NCI-H2196 treated with DMSO at 0.1 percent for 48 hours (cell line): ENCODE data around the gene TMEM132D.

Experiments used
- DNase-seq: peaks from one replicate; lab custom pipeline; 2025; ENCODE audit not compliant: unreplicated experiment; lab: John Stamatoyannopoulos, UW

The TMEM132D gene

DNA sequence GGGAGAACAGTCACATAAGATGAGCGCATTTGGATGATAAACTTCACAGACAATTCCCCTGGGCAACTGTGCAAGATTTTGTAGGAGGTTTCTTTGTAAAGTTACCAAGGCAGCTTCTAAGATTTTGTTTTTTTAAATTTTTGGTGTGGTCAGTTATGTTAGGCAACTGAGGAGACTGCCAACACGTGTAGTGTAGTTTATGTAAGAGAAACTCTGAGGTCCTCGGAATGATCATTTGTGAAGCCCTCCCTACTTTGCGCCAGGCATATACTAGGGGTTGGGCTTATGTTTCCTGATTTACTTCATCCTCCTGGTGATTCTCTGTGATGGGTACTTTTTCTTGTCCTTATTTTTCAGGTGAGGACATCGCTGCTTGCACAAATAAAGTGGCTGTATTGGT lies 433.6 kb downstream of the TMEM132D start:
- DNase-seq, result no peak

DNA sequence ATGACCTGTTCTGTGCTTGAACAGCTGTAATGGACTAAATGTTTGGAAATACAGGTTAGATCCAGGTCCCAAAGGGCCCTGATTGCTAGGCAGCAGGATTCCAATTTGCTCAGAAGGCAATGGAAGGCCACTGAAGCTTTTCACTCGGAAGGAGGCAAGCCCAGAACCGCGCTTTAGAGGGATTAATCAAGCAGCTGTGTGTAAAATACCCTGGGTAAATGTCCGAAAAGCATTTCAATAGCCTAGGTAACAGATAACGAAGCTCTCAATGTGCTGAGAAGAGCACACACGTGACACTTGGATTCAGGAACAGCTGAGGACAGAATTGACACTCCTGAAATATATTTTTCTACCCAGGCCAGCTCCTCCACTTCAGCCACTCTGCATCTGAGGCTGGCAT lies 436.1 kb downstream of the TMEM132D start:
- no peak for DNase-seq

DNA sequence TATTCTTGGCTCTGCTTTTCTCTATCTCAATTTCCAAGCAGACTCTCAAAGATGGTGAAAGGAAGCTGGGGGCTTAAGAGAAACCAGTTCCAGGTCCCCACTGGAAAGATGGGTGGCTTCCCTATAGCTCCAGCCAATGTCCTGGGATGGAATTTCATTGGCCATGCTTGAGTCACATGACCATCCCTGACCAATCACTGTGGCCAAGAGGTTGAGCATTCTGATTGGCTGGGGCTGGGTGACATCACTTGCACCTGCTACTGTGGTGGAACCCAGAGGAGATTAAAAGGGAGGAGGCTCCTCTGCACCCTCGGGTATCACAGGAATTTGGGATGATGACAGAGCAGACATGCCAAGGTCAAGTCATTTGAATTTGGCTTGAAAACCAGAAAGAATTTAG lies 436.5 kb downstream of the TMEM132D start:
- DNase-seq, result no peak

DNA sequence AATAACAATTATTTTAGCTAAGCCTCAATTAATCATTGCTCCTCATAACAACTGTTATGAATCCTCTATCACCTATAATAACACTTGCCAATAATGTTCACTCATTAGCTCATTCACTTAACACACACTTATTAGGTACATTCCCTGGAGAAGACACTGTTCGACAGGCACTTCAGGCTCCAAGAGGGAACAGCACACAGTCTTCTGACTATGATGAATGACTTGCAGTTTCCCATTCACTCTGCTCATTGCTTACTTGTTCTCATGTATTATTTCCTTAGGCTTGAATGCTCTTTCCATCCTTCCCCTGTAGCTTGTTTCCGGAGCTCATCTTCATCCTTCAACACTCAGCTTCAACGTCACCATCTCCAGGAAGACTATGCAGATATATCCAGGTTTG lies 437.3 kb downstream of the TMEM132D start:
- no peak for DNase-seq

DNA sequence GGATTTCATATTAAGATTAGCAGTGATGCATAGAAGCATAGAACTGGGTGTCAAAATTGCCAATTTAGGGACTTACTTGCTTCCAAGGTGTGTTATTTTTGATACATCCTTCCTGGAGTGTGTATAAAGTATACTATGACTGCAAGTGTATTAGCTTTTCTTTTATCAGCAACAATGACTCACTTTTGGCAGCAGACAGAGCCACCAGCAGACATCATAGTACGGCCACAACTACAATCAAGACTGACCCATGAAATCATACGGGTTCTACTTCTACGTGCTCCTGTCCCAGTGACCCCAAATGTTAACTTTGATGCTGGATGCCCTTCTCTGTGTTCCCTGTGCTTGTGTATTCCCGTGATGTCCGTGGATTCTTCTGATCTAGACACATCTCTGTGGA lies 443.9 kb downstream of the TMEM132D start:
- DNase-seq, result no peak

DNA sequence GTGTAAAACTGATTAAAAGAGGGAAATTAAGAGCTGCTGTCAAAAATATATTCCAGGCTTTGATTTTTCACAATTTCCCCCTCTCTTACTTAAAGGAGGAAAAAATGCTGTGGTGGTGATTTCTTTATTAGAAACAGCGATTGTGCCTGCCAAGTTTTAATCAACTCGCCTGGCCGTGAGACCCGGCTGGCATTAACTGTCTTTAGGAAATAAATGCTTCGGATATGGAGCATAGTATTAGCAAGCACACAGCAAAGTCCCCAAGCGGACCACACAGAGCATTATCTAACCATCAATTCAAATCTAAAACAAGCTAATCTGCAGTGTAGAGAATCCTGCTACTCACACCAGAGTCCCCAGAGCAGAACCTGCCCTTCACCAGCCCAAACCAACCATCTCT lies 457.1 kb downstream of the TMEM132D start:
- DNase-seq, result no peak

DNA sequence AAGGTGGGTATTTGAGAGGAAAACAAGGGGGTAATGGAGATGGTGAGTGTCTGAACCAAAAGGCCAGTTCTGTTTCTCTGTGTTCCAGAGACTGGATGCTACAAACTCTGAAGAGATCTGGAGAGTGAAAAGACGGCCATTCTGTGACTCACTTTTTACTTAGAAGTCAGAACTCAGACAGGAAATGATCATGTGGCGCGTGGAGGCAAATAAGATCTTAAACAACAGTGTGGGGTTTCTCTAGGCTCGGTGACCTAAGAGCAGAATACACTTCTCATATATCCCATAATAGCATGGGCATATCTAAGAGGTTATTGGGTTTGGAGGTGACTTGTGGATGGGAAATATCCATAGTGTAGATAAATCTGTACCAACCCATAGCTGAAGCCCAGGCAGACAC lies 463.5 kb downstream of the TMEM132D start:
- no peak for DNase-seq

DNA sequence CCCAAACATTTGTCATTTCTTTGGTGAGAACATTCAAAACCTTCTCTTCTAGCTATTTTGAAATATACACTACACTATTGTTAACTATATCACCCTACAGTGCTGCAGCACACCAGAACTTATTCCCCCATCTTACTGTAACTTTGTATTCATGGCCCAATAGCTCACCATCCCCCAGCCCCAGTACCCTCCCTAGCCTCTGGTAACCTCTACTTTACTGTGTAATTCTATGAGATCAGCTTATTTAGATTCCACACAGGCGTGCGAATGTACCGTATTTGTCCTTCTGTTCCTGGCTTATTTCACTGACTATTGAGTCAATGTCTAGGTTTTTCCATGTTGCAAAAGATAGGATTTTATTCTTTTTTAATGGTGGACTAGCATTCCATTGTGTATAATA lies 469.0 kb downstream of the TMEM132D start:
- DNase-seq, result no peak

DNA sequence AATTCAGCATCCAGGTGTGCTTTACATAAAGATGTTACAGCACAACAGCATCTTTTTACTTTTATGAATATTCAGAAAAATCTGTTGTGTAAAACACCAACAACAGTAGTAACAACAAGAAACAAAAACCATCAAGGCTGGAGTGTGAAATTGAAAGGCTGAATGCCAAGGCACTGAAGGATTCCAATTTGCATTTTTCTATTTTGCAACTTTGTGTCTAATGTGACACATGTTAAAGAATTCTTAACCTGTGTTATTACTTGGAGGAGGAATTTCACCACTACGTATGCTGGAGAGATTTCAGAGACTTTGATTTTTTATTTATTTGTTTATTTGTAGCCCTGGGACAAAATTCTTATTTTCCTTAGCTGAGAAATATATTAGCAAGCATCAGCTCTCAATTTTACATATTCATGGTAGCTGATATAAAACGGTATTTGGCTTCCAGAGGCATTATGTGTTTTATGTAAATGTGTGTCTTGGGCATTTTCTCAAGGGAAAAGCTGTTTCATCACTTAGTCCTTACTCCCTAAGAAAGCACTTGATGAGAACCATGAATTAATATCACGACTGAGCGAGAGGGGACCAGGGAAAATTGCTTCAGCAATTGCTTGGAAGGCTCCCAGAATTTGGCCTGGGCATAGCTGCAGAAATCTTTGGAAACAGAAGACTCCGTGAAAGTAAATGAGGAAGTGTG lies 475.4 kb downstream of the TMEM132D start:
- no peak for DNase-seq

DNA sequence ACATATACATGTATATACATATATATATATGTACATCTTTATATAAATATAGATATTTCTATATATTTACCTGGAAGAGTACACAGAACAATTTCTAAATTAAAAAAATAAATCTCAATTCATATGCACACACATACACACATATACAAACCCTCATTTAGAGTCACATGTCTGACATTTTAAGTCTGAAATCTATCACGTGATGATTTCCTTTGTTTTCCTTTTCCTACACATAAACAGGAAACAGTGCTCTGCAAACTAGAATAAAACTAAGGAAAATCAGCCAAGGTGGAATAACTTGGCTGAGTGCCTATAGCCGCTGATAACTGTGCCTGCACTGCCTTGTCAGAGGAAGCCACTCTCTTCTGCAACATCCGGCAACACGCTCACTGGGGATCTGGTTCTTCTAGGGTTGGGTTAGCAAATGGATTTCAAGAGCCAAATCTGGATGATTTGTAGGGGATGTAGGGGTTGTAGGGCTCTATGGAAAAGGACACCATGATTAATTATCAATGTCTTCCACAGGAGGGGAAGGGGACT lies 480.7 kb downstream of the TMEM132D start:
- DNase-seq, result no peak

DNA sequence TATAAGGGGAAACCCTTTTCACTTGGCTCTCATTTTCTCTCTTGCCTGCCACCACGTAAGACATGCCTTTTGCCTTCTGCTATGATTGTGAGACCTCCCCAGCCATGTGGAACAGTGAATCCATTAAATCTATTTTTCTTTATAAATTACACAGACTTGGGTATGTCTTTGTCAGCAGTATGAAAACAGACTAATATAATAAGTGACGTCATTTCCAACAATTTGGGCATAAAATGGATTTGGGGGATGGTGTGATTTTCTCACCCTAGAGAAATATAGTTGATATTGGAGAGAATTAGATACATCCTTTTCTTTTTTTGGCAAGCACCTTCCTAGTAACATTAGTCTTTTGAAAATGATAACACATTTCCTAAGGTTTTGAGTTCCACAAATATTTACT lies 490.5 kb downstream of the TMEM132D start:
- DNase-seq, result no peak

DNA sequence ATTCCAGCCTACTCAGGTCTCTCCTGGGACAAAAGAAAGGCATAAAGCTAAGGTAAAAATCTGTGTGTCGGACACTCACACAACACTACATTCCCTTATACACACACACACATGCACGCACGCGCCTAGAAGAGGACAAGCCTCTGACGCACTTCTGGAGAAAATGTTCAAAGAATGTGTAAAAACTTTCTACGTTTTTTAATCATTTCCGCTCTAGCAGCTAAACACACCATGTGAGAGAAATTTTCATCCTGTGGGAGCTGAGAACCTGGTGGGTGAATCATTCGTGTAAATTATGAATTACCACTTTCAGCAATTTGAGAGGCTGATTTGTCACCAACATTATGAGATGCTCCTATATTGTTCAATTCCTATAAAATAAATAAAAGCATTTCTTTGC lies 494.5 kb downstream of the TMEM132D start:
- no peak for DNase-seq

DNA sequence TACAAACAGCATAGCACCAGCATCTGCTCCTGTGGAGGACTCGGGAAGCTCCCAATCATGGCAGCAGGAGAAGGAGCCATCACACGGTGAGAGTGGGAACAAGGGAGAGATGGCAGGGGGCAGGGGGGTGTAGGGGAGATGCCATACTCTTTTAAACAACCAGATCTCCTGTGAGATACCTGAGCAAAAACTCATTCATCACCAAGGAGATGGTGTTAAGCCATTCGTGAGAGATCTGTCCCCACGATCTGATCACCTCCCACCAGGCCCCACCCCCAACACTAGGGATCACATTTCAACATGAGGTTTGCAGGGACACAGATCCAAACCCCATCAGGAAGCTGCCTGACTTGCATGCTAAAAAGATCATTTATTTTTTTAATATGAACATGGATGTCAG lies 499.3 kb downstream of the TMEM132D start:
- DNase-seq, result no peak

DNA sequence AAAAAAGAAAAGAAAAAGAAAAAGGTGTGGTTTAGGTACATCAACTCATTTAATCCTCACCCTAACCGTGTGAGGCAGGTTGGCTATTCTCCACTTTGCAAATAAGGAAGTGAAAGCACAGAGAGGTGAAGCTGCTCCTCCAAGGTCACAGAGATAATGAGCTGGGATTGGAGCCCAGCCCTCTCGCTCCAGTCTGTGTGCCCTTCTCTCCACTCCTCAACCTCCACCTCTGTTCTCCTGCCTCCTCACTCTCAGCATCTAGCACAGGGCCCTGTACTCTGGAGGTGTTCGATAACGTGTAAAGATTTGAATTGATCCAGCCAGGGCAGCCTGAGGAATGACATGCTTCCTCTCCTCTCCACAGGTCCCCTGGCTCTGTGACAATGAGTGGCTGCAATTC lies 502.3 kb downstream of the TMEM132D start:
- no peak for DNase-seq

DNA sequence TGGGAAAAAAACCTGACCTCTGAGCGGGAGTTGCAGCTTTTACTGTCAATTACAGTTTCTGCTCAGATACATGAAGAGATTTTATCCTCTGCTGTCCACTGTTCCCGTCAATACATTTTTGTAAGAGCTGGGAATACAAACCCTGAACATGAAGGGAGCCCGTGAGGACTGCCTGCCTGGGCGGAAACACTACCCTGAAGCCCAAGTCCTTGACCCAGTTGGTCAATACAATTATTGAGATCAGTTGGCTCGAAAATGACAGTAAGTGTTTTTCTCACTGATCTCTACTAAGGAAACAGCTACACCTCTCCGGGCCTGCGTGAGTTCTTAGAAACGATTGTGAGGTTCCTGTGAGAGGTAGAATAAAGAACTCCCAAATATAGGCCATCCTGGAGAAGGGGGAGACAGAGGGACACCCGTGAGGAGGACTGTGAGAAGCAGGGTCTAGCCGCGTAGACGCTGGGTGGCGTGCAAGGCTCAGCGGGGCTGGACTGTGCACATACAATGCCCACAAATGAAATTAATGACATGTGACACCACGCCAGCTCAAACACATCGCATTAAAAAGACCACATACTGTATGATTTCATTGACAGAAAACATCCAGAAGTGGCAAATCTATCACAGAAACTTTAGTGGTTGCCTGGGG lies 509.5 kb downstream of the TMEM132D start:
- no peak for DNase-seq

DNA sequence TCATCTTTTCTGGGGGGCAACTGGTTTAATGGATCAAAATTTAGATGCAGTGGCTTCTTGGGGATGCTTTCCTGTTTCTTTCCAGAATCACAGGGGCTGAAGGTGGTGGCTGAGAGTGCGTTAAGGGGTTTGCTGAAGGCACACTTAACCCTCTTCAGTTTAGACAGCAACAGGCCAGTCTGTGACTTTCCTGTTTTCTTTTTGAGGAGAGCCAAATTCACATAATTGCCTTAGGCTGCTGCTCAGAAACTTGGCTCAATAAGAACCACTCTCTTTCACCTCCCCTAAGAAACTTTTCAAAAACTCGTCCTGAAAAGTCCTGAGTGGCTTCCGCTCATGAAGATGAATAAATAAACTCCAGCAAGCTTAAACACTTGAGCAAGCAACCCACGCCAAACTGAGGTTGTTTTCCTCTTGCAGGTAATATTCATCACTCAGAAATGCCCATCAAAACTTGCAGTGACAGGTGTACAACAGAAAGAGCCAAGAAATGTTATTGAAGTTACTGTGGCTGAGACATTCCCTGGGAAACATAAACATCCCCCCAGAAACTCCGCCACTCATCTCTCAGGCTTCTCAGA lies 510.4 kb downstream of the TMEM132D start:
- no peak for DNase-seq

DNA sequence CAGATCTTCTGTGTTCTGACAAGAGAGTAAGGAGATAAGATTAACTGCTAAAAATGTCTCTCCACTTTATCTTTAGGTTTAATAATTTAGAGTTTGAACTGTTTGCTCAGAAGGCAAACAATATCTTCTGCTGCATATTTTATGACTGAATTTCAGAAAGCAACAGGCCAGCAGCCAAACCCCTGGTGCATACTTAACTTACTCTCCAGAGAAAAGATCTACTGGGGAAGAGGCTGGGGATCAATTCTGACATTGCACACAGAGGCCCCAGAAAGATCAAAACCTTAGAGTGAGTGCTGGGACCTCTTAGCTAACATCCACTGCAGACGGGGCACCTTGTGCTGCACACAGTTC lies 518.2 kb downstream of the TMEM132D start:
- DNase-seq, result no peak

DNA sequence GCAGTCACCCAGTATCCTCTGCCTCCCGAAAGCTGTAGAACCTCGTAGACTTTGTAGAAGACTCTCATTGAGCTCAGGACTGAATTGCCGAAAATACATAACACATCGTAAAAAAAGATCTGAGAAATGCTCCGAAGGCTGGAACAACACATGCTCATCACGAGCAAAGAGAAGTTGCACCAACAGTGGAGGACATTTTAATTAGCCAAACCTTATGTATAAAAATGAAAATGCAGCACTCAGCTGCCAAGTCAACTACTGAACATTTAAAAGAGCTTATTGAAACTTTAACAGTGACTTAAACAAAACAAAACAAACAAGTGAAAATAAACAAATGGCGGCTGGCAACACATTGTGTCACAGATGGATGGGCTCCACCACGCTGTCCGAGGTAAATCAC lies 519.9 kb downstream of the TMEM132D start:
- no peak for DNase-seq

DNA sequence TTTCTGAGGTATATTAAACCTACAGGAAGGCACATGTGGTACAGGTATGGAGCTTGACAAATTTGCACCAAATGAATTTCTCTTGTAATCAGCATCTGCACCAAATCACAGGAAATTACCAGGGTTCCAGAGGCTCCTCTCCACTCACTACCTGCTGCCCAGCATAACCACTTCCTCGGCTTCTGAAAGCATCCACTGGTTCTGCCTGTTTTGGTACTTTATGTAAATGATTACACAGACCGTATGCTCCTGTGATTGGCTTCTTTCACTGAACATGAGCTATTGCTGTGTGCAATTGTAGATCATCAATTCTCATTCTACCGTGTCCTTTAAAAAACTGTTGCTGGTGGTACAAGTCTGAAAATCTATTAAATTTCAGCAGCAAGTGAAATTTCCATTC lies 522.1 kb downstream of the TMEM132D start:
- no peak for DNase-seq

DNA sequence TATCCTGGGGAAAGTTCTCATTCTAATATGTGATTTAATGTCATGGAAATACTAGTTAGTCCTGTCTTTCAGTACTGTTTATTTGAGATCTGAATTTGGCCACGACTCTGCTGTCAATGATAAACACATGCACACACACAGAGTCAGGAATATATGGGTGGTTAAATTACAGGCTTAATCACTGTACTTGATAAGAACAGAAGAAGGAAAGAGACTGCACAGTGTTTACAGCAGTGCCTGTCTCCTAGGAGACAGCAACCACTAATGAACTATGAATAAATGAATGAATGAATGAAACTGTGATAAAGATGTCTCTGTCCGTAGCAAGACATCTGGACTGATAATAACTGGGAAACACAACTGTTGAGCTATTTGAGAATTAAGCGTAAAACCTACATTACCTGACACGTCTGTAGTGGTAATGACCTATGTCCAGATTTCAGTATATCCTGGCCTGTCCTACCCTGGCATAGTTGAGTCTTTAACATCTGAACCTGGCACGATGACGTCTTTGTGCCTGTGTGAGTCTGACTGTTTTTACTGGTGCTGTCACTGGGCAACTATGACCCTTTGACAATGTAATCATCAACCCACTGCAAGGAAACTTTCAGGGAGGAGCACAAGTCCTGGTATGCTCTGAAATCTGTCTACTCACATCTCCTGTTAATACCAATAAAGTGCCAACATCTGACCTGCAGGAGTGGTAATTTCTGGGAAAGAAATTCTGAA lies 524.6 kb downstream of the TMEM132D start:
- no peak for DNase-seq

DNA sequence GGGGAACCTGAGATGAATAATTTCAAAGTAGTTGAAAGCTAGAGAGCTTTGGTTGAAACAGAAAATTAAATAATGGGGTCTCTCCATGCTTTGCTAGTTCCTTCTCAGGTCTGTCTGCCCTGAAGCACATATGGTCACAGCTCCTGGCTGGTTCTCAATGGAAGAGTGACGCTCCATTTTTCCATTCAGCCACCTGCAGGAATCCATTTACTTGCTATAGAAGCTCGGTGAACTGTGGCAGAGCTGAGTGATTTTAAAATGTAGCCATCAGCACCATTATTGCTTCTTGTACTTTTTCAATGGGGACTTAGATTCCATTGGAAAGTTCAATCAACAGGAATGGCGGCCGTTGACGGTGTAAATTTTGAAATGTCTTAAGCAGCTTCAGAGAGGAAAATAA lies 525.3 kb downstream of the TMEM132D start:
- no peak for DNase-seq

DNA sequence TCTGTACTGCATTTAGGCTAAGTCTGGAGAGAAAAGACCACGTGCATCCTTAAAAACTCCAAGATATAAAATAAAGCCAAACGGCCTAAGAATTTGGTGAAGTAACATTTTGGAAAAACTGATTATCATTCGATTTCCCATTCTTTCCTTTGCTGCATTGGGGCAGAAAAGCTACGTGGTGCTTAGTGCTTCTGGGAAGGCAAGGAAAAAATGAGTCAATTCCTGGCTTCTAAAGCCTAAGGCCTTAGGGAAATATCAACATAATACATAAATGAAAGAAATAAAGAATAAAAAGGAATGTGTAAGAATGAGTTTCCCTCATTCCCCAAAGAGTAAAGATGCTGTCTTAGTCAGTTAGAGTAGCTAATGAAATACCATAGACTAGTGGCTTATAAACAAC lies 530.1 kb downstream of the TMEM132D start:
- DNase-seq, result no peak
